Parathyroid adenoma (tissue), 2 donors: ENCODE measurements around the gene GJC2.
A peak's percentile ranks its signal among the peaks of the same experiment; 100 is the strongest.

Experiments used
- H2AFZ ChIP-seq: fragments of 300-600 bp; sonication (generic); one replicate; pipeline ENCODE4 v1.7.0; 2017; ENCODE audit warnings: antibody characterized with exemption, mild to moderate bottlenecking
- H3K27ac ChIP-seq: fragments of 300-600 bp; sonication (generic); one replicate; pipeline ENCODE4 v1.7.0; 2017
- H3K27me3 ChIP-seq: fragments of 300-600 bp; sonication (generic); one replicate; pipeline ENCODE4 v1.7.0; 2017; ENCODE audit warnings: low read length; ENCODE audit not compliant: control insufficient read depth, insufficient read depth
- H3K36me3 ChIP-seq: fragments of 300-600 bp; sonication (generic); one replicate; pipeline ENCODE4 v1.7.0; 2017; ENCODE audit warnings: low read length; ENCODE audit not compliant: control insufficient read depth, insufficient read depth
- H3K4me1 ChIP-seq: fragments of 300-600 bp; sonication (generic); one replicate; pipeline ENCODE4 v1.7.0; 2017; ENCODE audit warnings: control low read depth
- H3K4me2 ChIP-seq: fragments of 300-600 bp; sonication (generic); one replicate; pipeline ENCODE4 v1.7.0; 2017; ENCODE audit warnings: low read length
- H3K4me3 ChIP-seq: fragments of 300-600 bp; sonication (generic); one replicate; pipeline ENCODE4 v1.7.0; 2017; ENCODE audit warnings: low read depth, low read length
- H3K79me2 ChIP-seq: fragments of 300-600 bp; sonication (generic); one replicate; pipeline ENCODE4 v1.7.0; 2017; ENCODE audit warnings: control low read depth
- H3K9ac ChIP-seq: fragments of 300-600 bp; sonication (generic); one replicate; pipeline ENCODE4 v1.7.0; 2017; ENCODE audit warnings: mild to moderate bottlenecking
- H3K9me3 ChIP-seq: fragments of 300-600 bp; sonication (generic); one replicate; pipeline ENCODE4 v1.7.0; 2017; ENCODE audit warnings: low read length; ENCODE audit not compliant: control insufficient read depth
- CTCF ChIP-seq: fragments of 300-600 bp; sonication (generic); IDR thresholded peaks from one replicate; pipeline ENCODE4 v1.7.0; 2017; ENCODE audit warnings: antibody characterized with exemption, mild to moderate bottlenecking
- donor health status: primary hyperparathyroidism.

The GJC2 gene

DNA sequence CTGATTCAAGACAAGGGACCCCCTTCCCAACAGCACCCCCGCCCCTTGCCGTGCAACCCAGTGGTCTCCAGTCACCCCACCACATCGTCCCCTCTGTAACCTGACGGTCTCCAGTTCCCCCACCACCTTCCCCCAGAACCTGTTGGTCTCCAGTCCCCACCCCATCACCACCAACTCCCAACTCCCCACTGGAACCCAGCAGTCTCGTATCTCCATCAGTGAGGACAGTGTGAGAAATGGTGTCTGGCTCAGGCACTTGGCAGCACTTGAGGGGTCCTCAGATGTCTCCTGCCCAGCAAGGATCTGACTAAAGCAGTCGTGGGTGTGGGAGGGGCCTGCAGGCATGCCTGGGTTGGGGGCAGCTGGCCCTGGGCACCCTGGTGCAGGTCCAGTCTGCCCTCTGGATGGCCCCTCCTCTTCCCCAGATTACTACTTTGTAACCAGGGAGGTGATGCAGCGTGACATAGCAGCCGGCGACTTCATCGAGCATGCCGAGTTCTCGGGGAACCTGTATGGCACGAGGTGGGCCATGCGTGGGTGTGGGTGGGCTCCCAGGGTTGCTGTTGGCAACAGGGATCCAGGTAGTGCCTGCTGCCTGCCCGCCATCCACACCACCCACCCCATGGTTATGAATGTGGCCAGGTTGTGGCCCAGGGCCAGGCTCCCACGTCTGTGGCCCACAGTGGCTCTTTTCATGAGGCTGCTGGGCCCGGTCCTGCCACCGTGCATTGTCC, 3.1 kb upstream of the GJC2 start:
- Histone ChIP-seq H3K9me3 (no peaks in the 10 kb centered on the region), H3K27ac (no peak overlapping the region), H2AFZ (no peak overlapping the region), H3K27me3 (no peaks in the 10 kb centered on the region), H3K4me1 (peaks cover 5% of the 10 kb centered on the region), H3K4me3 (no peak overlapping the region), H3K9ac (no peak overlapping the region), H3K4me2 (no peak overlapping the region), H3K79me2 (peaks cover 50% of the 10 kb centered on the region), H3K36me3 (no peaks in the 10 kb centered on the region)
- TF ChIP-seq CTCF: no peak

DNA sequence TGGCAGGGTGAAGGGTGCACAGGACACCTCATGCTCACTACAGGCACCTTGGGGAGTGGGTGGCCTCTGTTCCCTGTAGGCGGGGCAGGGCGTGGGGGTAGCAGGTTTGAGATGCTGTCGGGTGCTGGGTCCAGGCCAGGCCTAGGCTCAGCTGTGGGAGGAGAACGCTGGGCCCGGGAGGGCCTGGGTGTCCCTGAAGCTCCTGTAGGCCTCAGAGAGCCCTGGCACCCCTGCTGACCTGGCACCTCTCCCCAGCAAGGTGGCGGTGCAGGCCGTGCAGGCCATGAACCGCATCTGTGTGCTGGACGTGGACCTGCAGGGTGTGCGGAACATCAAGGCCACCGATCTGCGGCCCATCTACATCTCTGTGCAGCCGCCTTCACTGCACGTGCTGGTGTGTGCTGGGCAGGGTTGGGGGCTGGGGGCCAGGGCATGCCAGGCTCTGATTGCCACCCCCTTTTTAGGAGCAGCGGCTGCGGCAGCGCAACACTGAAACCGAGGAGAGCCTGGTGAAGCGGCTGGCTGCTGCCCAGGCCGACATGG, 2.5 kb upstream of the GJC2 start:
- Histone ChIP-seq H3K9me3 (no peaks in the 10 kb centered on the region), H3K79me2 (peaks cover 50% of the 10 kb centered on the region), H3K4me2 (no peak overlapping the region), H3K9ac (no peak overlapping the region), H3K4me1 (peaks cover 6% of the 10 kb centered on the region), H3K4me3 (no peak overlapping the region), H2AFZ (no peak overlapping the region), H3K27ac (no peak overlapping the region), H3K27me3 (no peaks in the 10 kb centered on the region), H3K36me3 (no peaks in the 10 kb centered on the region)
- TF ChIP-seq CTCF: no peak

DNA sequence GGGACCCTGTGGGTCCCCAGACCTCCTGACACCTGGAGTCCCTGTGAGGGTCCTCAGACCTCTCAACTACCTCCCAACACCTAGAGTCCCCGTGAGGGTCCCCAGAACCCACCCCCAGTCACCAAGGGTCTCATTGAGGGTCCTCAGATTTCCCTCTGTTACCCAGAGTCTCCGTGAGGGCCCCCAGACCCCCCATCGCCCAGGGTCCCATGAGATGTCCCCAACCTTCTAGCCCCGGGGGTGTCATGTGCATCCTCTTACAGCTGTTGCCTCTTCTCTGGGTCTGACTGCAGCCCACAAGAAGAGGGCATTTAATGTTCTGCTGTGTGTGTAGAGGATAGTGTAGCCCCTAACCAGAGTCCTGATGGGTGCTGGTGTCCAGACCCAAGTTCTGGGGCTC, 2.0 kb upstream of the GJC2 start:
- Histone ChIP-seq H3K4me2 (no peak overlapping the region), H3K27ac (no peak overlapping the region), H3K79me2 (peaks cover 44% of the 10 kb centered on the region), H3K4me3 (no peak overlapping the region), H3K9me3 (no peaks in the 10 kb centered on the region), H3K36me3 (no peaks in the 10 kb centered on the region), H3K4me1 (peaks cover 6% of the 10 kb centered on the region), H3K27me3 (no peaks in the 10 kb centered on the region), H2AFZ (no peak overlapping the region), H3K9ac (no peak overlapping the region)
- TF ChIP-seq CTCF: no peak

DNA sequence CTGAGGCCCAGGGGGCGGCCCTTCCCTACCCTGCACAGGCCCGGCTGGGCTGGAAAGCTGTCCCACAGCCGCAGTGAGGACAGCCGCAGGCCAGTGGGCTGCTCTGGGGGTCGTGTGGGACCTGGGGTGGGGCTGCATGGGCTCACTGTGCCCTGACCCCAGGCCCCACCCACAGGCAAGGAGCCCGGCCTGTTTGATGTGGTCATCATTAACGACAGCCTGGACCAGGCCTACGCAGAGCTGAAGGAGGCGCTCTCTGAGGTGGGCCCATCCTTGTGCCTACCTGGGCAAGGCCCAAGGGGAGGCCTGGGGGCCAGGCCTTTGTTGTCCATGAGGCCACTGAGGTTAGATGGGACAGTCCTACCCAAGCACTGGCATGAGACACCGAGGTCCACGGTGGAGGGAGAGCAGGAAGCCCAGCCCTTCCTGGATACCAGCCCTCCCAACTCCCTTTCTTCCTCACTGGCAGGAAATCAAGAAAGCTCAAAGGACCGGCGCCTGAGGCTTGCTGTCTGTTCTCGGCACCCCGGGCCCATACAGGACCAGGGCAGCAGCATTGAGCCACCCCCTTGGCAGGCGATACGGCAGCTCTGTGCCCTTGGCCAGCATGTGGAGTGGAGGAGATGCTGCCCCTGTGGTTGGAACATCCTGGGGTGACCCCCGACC, 1.4 kb upstream of the GJC2 start:
- H3K4me2 ChIP-seq: no peak overlapping the region
- TF ChIP-seq CTCF: no peak
- peaks cover 39% of the 10 kb centered on the region for H3K79me2 ChIP-seq
- peaks cover 6% of the 10 kb centered on the region for H3K4me1 ChIP-seq
- no peak overlapping the region for H2AFZ ChIP-seq
- H3K9ac ChIP-seq: no peak overlapping the region
- H3K27me3 ChIP-seq: no peaks in the 10 kb centered on the region
- peak overlapping the region; percentile 91 for H3K27ac ChIP-seq
- no peak overlapping the region for H3K4me3 ChIP-seq
- H3K9me3 ChIP-seq: no peaks in the 10 kb centered on the region
- H3K36me3 ChIP-seq: no peaks in the 10 kb centered on the region
